Activated CD4-positive, CD25-positive, alpha-beta regulatory T cell treated with anti-CD3 and anti-CD28 coated beads, Interleukin-2, amount 50 U/mL, for 24 hours (primary cell): Measurements from ENCODE around the gene TANC1.

Experiments
- ATAC-seq, 2 donors: fragments of 150-1000 bp; cut with Tn5 transposase; one replicate each; pipeline ENCODE4 v1.10.0; 2021; ENCODE audit warnings: mild to moderate bottlenecking in 1 of 2, moderate library complexity in 1 of 2

The TANC1 gene

GRCh38 chr2:159175182-159175581, 206.7 kb downstream of the TANC1 start:
- ATAC-seq, result no peak

DNA sequence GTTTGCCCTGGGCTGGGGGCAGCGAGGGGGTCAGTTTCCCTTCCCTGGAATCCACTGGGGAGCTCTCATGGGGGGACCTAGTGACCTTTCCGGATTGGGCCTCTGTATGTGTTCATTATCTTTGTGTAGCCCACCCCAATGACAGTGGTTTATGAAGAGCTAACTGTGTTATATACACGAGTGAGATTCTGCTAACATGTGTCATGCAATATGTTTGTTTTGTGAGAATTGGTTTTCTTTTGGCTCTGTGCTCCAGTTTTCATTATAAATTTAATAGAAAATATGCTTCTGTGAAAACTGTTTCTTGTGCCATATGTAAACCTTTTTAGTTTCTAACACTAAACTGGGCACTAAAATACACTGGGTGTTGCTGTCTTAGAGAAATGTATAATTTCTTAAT, 207.5 kb downstream of the TANC1 start:
- ATAC-seq, result no peak

- ATAC-seq, result no peak
Measured at GRCh38 chr2:159176555-159176954, 208.1 kb downstream of the TANC1 start.

DNA sequence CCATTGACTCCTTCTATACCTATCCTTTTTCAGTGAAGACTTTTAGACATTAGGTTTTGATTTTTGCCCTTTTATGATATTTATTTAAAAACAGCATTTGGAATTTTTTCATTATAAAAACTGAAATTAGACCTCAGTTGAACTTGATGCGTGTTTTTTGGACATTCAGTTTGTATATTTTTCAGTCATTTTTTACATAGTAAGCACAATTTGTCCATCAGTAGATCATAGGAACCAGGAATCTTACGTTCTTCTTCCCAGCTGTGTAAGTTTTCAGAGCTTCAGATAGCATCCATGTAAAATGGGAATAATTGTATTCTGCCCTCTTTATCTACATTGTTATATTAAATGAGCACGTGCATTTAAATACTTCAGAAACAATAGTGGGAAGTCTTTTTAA, 208.9 kb downstream of the TANC1 start:
- no peak for ATAC-seq

GRCh38 chr2:159177957-159178356, 209.5 kb downstream of the TANC1 start:
- ATAC-seq, result no peak

DNA sequence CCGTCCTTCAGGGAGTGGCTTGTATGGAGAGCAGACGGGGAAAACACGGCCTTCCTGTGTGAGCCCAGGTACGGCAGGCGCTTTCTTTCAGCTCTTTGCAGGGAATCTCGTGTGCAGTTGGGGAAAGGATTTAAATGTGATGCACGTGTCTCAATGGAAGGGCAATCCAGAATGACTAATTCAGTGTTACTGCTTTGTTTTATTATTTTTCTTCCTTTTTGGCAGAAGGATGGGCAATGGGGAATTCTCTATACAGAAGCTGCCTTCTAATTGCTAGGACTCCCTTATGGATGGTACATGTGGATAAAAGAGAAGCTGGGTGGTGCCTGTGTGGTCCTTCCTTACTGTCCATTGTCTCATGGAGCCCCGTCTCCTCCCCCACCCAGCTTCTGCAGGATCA, 210.7 kb downstream of the TANC1 start:
- ATAC-seq, result no peak

- ATAC-seq, result no peak
Measured at GRCh38 chr2:159179696-159180095, 211.3 kb downstream of the TANC1 start.

- ATAC-seq, result no peak
Measured at GRCh38 chr2:159183346-159183745, 214.9 kb downstream of the TANC1 start.

- ATAC-seq, result peak in 1 of 2 donors; percentile 33
Measured at GRCh38 chr2:159185401-159186130, 217.1 kb downstream of the TANC1 start.

GRCh38 chr2:159186462-159186861, 218.0 kb downstream of the TANC1 start:
- ATAC-seq, result no peak

DNA sequence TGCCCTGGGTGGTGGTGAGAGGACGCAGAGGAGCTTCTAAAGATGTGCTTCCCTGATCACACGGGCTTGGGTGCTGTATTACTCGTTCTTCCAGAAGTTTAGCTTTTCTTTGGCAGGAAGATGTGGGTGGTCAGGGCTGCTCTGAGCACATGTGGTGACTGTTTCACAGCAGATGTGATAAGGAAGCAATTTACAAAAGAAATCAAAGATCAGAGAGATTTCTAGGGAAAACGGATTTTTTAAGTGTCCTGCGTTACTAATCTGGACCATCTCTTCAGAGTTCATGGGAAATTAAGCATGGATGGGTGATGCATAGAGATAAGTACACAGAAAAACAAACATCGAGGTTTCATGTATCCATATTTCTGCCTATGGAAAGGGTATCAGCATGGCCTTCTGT, 218.7 kb downstream of the TANC1 start:
- ATAC-seq, result no peak

GRCh38 chr2:159188449-159188848, 220.0 kb downstream of the TANC1 start:
- no peak for ATAC-seq

DNA sequence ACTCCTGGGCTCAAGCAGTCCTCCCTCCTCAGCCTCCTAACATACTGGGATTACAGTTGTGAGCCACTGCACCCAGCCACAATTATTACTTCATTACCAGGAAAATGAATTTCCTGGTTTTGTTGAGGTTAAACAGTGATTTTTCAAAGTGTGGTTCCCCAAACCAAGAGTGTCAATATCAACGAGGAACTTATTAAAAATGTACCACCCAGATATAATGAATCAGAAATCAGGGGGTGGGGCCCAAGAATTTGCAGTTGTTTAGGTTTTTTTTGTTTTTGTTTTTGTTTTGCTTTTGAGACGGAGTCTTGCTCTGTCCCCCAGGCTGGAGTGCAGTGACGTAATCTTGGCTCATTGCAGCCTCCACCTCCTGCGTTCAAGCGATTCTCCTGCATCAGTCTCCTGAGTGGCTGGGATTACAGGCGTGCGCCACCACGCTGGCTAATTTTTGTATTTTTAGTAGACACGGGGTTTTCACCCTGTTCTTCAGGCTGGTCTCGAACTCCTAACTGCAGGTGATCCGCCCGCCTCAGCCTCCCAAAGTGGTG, 224.0 kb downstream of the TANC1 start:
- ATAC-seq, result no peak

- ATAC-seq, result no peak
Measured at GRCh38 chr2:159193791-159194190, 225.4 kb downstream of the TANC1 start.

- ATAC-seq, result no peak
Measured at GRCh38 chr2:159194241-159194640, 225.8 kb downstream of the TANC1 start.

DNA sequence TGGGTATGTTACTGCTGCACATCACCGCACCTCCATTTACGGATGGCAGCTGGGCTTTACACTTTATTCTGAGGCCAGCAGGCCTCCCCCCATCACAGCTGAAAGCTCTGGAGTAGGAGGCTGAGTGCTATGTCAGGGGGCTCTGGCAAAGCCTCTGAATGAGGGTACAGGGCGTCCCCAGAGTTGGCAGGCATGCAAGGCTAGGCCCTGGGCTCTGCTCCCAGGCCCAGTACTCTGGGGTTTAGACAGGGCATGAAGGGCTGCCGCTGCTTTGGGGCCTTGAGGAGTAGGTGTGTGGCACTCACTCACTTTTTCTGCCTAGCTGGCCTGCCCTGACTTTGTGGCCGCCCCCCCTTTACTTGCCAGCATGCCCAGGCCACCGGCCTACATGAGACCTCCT, 227.3 kb downstream of the TANC1 start:
- no peak for ATAC-seq

DNA sequence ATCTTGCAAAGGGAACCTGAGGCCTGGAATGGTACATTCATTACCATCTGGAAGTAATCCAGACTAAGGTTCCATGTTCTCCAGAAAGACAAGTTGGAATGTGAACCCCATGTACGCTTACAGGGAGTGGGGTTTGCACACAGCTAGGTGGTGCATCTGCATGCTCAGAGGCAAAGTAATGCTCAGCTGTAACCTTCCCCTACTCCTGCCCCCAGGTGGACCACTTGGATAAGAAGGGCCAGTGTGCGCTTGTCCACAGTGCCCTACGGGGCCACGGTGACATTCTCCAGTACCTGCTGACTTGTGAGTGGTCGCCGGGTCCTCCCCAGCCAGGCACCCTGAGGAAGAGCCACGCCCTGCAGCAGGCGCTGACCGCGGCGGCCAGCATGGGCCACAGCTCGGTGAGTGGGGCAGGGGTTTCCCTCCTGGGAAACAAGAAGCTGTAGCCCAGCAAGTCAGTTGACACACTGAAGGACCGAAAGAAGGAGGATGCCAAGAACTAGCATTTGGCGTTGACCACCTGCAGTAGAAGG, 228.0 kb downstream of the TANC1 start:
- ATAC-seq, result no peak

GRCh38 chr2:159199236-159199635, 230.8 kb downstream of the TANC1 start:
- ATAC-seq, result no peak

GRCh38 chr2:159199761-159200465, 231.5 kb downstream of the TANC1 start:
- no peak for ATAC-seq

- no peak for ATAC-seq
Measured at GRCh38 chr2:159200498-159200897, 232.1 kb downstream of the TANC1 start.

GRCh38 chr2:159201360-159202063, 233.1 kb downstream of the TANC1 start:
- peak in 1 of 2 donors; percentile 30 for ATAC-seq

GRCh38 chr2:159202568-159203071, 234.2 kb downstream of the TANC1 start:
- no peak for ATAC-seq
